GM21723 (cell line): ENCODE measurements around the gene PLA2G4A.
A peak's percentile ranks its signal among the peaks of the same experiment; 100 is the strongest.

ENCODE experiments used
- ATAC-seq: cut with Tn5 transposase; IDR thresholded peaks from one replicate; pipeline ENCODE4 v1.9.1; 2021; ENCODE audit warnings: mild to moderate bottlenecking, moderate library complexity; ENCODE audit not compliant: unreplicated experiment

The PLA2G4A gene

DNA sequence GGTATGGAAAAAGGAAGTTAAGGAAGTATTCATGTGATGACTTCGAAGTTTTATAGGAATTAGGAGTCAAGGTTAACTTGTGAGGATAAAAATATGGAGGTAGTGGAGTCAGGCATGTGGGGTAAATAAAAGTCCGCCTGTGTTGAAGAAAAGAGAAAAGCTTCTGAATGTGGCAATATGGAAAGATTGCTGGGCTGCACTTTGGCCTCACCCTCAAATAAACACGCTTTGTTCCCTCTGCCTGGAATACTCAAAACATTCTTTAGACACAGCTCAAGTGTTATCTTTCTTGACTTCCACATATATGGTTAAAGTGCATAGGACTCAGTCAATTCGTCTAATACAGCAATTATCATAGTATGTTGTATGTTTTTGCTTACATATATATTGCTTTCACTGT is 137.7 kb downstream of the PLA2G4A start:
- no peak for ATAC-seq

DNA sequence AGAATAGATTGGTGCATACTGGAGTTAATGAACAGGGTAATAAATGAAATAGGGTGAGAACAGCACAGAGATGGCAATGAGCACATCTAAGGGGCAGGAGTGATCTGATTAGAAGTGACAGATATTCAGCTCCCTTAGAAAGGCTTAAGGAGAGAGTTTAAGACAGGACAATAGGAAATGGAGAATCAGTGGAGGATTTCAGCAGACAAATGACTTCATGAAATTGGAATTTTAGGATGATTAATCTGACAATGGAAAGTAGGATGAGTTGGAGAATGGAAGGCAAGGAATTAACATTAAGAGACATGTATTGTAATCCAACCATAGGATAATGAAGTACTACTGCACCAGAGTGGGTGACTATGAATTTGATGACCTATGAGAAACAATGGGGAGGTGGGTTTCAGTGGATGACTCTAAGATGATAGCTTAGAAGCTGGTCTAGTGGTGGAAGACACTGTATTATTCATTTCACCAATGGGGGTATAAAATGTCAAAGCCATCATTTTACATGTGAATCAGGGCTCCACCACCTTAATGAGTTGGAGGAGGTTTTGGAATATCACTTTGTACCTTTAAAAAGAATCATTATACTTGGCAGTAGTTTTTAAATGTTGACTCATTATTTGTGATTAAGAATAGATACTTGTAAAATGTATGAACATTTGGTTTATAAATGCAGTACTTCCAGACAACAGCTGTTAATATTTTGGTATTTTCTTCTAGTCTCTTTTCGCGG is 139.1 kb downstream of the PLA2G4A start:
- ATAC-seq = no peak

DNA sequence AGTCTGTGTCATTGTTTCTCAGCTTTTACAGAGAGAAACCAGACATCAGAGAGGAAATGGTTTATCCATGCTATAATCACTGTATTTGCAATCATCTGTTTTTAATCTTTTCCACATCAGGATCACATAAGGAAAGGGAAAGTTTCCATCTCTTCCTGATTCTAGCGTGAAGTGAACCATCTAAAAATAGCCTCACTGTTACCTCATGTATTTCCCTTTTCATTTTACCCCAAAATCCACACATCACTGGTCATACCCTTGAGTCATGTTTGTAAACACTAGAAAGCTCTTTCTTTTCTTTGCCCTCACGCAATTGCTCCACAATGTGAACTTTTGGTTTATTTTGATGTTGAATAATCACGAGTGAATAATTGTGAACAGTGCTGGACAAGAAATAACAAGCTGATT is 146.0 kb downstream of the PLA2G4A start:
- ATAC-seq = no peak

DNA sequence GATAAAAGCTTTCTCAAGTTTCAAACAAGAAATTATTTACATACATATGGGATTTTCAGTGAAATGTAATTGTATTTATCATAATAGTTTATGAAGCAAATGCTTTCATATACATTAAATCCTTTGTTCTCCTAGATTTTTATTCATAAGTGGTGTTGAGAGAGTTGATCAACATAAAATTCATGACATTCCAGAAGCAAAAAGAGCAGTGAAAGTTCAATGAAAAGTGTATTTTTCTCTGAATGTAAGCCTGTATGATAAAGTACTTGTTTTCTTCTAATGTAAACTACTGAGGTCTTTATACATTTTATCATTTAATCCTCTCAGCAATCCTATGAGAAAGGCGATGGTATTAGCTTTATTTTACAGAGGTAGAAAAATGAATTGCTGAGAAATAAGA is 146.5 kb downstream of the PLA2G4A start:
- ATAC-seq = no peak

DNA sequence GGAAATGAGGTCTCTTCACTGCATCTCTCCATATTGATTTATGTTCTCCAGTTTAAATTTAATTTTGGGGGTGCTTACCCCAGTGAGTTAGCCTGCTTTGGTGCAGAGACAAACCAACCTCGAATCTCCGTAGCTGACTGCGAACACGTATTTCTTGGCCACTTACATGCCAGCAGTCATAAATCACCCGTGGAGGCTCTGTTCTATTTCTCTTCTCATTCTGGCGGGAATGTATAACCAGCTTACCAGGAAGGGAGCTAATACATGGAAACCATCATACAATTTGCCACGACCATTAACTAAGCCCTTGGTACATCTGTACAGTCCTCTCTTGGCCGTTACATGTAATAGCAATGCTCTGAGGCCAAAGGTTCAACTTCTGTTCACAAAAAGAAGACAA is 148.0 kb downstream of the PLA2G4A start:
- ATAC-seq = no peak

DNA sequence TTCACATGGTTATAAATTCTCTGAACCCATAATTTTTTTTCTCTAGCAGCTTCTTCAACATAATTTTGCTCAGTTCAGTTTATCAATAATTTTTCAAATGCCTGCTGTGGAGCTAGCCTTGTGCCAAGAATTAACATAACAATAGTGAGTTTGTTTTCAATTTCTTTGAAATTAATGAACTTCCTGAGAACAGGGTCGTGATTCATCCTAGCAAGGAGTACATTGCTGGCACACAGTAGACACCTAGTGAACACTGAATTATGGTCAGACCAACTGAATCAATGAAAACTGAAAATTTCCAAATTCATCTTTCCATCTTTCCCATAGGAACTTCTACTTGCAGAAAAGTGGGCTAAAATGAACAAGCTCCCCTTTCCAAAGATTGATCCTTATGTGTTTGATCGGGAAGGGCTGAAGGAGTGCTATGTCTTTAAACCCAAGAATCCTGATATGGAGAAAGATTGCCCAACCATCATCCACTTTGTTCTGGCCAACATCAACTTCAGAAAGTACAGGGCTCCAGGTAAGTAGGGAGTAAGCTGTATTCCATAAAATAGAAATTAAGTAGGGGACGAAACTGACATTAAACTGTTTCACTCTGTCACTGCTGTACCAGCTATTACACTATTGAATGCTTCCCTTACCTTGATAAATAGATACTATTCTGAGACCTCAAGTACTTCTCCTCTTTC is 148.7 kb downstream of the PLA2G4A start:
- no peak for ATAC-seq

DNA sequence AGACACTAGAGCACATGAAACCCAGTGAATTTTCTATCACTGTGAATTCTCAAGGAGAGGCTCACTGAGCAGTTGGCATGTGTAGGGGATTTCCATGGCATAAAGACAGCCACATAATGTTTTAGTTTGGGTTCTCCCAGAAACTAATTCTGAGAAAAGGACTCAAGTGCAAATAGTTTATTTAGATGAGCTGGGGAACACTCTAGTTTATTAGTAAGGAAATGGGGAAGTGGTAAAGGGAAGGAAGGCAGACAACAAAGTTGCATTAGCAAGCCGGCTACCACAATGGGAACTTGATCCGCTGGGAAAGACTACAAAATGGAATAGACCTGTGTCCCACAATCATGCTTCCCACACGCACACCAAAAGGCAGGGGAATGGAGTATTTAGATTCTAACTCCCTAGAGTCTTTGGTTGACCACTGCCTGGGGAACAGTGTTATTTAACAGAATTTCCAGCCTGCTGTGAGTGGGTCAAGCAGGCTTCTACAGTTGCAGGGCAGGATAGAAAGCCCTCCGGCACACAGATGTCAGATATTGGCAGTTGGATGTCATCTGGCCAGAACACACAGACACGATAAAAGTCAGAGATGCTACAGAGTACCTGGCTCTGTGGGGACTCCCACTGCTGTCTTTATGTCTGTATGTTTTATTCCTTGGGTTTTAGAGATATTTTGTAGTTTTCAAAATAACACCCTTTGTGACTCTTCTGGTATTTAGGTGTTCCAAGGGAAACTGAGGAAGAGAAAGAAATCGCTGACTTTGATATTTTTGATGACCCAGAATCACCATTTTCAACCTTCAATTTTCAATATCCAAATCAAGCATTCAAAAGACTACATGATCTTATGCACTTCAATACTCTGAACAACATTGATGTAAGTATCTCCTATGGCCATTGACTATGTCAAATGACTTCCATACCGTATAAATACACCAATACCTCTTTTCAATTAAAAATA is 150.1 kb downstream of the PLA2G4A start:
- no peak for ATAC-seq

DNA sequence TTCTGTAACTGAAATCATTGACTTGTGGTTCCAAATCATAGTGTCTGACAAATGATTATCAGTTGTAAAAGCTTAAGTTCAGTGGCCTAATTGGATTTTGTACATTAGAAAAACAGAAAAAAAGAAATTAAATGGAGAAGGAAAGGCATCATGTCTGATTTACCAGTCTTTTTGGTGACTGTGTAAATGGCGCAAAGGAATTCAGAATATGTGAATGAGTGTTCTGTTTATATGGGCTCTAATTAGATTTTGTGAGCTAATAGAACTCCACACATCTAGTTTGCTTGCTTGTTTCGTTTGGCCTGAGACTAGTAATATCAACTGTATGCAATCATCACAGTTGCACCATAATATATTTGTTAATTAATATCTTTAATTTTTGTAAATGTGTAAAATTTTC is 151.7 kb downstream of the PLA2G4A start:
- ATAC-seq = no peak

DNA sequence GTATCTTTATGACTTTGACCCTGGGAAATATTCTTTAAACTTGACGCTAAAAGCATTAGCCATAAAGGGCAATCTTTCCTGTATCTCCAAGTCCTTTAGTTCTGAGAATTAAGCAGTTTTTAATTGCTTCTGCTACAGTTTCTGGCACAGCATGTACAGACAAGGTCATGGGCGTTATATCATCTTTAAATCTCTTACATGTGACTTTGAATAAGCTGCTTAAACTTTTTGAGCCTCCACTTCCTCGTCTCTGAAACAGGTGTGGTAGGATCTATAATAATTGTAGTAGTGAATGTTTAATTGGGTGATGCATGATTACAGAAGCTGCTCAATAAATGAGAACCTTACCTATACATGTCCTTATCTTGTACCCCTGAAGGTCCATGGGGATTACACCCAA is 153.4 kb downstream of the PLA2G4A start:
- ATAC-seq = no peak

DNA sequence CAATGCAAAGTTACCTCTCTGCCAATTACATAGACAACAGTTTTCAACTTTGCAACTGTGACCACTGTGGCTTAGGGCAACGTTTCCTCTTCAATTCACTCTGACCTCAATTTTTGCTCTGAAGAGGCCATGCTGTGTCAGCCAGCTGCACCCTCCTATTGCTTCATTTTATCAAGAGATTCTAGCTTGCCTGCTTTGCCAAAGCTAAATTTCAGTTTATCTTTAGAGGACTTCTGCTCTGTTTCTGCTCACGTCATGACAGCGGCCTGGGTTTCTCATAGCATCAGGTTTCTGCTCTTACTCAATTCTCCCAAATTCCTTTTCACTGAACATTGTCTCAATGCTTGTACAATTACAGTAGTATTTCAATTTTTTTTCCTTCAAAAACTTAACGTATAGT is 154.6 kb downstream of the PLA2G4A start:
- ATAC-seq = no peak

DNA sequence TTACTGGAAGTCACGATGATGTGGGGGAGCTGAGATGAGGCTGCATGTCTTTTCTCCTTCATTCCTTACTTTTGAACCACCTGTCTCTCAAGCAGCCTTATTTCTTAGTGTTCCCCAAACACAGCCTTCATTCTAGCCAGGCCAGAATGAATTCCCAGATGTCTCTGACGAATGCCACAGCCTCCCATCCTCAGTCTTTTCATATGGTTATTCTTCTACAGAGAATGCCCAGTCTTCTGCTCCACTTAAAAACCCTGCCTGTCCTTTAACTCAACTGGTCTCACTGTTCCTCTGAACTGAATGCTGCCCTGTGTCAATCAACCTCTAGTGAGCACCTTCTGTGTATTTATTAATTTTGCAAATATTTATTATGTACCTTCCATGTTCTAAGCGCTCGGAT is 156.2 kb downstream of the PLA2G4A start:
- no peak for ATAC-seq

DNA sequence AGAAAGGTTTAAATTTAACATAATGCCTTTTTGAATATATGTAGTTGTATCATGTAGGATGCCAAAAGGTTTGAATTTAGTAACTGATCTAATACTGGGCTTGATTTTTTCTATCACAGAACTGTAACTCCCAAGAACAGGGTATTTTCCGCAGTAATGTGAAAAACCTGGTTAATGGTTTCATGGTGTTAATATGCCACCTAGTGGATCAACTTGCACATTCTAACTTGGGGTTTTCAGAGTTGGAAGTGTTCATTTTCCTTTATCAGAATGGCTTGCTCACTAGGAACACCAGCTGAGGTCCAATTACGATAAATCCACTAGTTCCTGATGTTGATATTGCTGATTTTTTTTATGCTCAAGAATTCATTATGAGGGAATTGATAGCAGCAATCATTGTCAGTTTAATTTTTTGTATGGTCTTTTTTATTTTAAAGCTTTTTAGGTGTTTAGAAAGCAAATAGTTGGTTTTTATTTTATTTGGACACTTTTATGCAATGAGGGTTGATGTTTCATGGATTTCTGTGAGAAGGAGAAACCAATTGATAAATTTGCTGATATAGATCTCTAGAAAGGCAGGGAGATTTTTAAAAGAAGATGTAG is 157.2 kb downstream of the PLA2G4A start:
- ATAC-seq = peak; percentile 80

DNA sequence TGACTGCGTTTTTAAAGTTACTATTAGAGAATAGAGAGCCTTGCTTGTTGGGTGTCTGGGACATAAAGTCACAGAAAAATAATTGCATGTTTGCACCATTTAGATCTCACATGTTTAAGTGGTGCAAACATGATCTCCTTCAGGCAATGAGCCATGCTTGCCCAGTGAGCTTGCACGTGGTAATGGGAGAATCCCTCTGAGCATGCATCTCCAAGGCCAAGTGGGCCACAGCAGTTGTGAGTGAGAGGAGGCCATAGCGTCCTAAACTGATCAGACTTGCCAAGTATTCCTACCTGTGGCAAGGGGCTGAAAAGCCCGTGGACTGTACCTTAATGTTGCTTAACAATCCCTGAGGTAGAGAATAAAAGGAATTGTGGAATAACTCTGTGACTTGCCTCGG is 158.3 kb downstream of the PLA2G4A start:
- no peak for ATAC-seq

DNA sequence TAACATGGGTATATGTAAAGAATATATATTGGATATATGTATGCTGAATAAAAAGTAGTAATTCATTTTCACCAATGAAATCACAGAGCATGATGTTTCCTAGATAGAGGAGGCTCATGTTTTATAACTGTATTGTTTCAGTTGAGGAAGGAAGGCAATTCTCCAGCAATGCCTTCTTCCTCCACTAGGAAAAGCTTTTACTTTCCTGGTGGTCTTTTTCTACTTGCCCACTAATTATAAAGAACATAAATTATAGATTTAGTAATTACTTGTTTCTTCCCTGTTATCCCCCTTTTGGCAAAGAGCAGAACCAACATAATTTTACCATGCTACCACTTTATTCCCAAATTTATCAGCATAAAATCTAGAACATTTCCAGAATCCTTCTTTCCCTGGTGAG is 159.0 kb downstream of the PLA2G4A start:
- ATAC-seq = no peak

DNA sequence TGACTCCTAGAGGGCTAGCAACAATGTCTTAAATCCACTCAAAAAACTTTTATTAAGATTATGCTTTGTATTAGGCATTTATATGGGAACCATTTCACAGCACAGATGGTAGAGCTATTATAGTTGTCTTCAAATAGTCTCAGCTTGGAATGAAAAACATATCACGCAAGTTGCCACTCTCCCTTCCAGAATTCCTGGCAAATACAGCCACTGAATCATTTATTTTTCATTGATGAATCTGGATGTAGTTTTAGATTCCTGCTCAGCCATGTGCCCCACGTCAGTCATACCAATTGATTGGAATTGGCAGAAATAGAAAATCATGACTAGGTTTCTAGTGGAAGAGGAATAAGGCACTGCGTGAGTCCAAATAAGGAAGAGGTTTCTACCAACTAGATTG is 165.2 kb downstream of the PLA2G4A start:
- ATAC-seq = no peak

DNA sequence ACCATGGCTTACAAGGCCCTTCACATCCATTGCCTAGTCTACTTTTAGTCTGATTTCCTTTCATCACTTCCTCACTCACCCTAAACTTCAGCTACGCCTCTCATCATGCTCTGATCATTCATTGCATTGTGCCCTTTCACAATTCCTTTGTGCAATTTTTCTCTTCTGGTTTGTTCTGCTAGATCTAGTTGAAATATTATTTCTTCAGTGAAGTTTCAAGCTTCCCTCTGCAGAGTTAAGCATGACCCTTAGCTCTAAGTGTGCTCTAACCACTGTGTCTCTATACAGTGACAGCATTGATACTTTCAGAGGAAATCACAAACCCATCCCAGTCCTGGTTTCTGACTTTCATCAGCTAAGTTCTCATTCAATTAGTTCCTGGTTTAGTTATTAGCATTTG is 166.1 kb downstream of the PLA2G4A start:
- ATAC-seq = peak; percentile 62

DNA sequence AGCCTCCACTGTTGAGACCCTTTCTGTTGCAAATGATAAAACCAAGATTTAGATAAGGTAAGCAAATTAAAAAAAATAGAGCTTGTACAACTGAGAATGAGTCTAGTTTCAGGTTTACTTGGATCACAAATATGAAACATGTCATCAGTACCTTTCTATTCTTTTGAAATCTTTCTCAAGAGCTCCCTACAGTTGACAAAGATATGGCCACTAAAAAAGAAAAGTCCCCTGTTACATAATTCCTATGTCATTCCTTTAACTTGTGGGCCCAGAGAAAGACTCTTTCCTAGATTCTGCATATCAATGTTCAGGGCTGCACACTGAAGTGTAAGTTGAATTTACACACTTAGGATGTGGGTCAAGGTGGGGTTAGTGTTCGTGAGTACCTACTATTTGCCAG is 168.1 kb downstream of the PLA2G4A start:
- no peak for ATAC-seq

DNA sequence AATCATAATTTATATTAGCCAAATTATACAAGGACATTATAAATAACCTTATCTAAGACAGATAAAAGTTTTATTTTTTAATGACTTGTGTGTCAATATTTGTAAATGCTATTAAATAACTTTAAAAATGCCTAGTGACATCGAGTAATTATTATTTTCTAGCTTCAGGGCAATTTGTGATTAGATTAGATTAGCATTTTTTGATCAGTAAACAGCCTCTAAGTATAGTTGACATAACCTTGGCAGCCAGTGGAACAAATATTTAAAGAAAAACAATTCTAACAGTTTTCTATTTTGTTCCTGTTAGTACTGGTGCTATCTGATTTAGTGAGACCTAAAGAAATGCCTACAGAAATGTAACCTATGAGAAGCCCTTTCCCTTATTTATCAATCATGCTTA is 169.1 kb downstream of the PLA2G4A start:
- no peak for ATAC-seq

DNA sequence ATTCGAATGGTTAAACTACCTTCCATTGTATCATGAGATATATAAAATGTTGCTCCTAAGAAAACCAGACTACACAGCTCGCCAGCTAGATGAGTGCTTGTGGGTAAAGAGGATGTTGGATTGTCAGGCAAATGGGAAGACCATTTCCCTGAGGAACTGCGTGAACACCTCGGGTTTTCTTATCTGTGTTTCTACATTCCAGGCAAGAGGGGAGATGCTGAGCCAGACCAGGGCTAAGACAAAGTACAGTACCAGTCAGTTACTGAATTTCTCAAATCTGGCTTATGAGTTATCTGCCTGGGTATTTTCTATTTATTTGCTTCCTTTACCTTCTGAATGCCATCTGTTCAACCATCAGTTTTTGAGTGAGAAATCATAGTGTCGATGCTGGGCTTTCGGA is 170.8 kb downstream of the PLA2G4A start:
- ATAC-seq = no peak

DNA sequence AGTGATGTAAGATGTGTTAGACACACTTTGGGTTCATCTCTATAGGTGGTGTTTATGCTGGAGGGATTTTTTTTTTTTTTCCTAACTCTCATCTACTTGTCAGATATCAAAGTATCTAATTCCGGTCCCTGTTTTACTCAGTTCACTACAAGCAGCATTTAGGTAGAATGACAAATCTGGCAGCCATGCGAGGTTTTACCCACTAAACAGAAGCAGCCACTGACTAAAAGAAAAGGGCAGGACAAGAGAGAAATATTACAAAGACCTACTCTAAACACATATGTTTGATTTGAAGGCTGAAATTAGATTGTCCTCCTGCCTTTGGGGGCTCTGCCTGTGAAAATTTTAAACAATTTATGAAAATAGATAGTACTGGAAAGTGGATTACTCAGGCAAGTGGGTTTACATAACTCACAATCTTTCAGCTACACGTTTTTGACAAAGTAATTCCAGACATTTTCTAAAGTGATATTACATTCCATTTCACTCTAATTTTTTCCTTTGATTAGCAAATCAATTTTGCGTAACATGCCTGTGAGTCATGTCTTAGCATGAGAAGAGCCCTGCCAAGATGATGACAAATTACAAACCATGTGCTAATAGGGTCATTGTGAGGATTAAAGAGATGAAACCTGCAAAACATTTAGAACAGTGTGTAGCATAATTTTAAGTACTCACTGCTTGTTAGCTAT is 172.6 kb downstream of the PLA2G4A start:
- no peak for ATAC-seq

DNA sequence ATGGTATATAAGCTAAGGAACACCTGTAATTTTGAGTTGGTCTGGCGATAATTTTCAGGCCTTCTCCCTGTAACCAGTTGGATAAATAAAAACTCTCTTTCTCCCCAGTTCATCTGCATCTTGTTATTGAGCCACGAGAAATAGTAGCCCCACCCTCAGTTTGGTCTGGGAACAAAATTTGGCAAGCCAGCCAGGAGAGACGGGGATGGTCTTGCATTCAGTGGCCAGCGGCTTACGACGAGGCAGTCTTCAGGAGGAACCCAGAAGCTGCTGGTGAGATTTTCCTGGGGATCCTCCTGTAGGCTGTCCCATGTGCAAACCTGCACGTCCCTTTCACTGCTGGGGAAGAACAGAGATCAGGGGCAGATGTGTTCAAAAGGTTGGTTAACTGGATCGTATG is 174.6 kb downstream of the PLA2G4A start:
- ATAC-seq = no peak
